KOPT-K1 (cell line): Measurements from ENCODE around the gene TBC1D4.
"Not testable (repeated sequence)": the region's sequence is repeated elsewhere in the genome, so short reads cannot be mapped to it uniquely, and the experiment has no call there.

Experiments
- H3K27ac ChIP-seq: fragments of 200-600 bp; sonication (generic); 2 replicates; pipeline ENCODE4 v1.5.1; 2016; ENCODE audit warnings: antibody characterized with exemption, mild to moderate bottlenecking, low read depth, low read length; ENCODE audit not compliant: poor library complexity, severe bottlenecking
- H3K36me3 ChIP-seq: fragments of 200-600 bp; sonication (generic); 2 replicates; pipeline ENCODE4 v1.5.1; 2017; ENCODE audit warnings: antibody characterized with exemption, mild to moderate bottlenecking, low read length, moderate library complexity; ENCODE audit not compliant: insufficient read depth
- H3K9me3 ChIP-seq: fragments of 200-600 bp; sonication (generic); 2 replicates; pipeline ENCODE4 v1.5.1; 2017; ENCODE audit warnings: antibody characterized with exemption, low read length, mild to moderate bottlenecking; ENCODE audit not compliant: insufficient read depth, poor library complexity, severe bottlenecking

The TBC1D4 gene

GRCh38 chr13:75308222-75308621 is 173.7 kb downstream of the TBC1D4 start:
- no peak overlapping the region for H3K27ac ChIP-seq
- H3K9me3 ChIP-seq: no peaks in the 10 kb centered on the region
- peaks cover 65% of the 10 kb centered on the region for H3K36me3 ChIP-seq

- Histone ChIP-seq H3K9me3 (no peaks in the 10 kb centered on the region), H3K36me3 (peaks cover 65% of the 10 kb centered on the region), H3K27ac (no peak overlapping the region)
These were observed 174.5 kb downstream of the TBC1D4 start for GRCh38 chr13:75307370-75307949.

- H3K36me3 ChIP-seq: peaks cover 65% of the 10 kb centered on the region
- not testable (repeated sequence) for H3K9me3 ChIP-seq, H3K27ac ChIP-seq
These were observed 175.0 kb downstream of the TBC1D4 start for GRCh38 chr13:75306967-75307366.

- Histone ChIP-seq H3K9me3 (no peaks in the 10 kb centered on the region), H3K27ac (no peak overlapping the region), H3K36me3 (peaks cover 54% of the 10 kb centered on the region)
These were observed 176.9 kb downstream of the TBC1D4 start for GRCh38 chr13:75305059-75305458.

- H3K9me3 ChIP-seq: no peaks in the 10 kb centered on the region
- H3K27ac ChIP-seq: no peak overlapping the region
- H3K36me3 ChIP-seq: peaks cover 60% of the 10 kb centered on the region
These were observed 178.7 kb downstream of the TBC1D4 start for GRCh38 chr13:75303263-75303662.

GRCh38 chr13:75302071-75302698 is 179.8 kb downstream of the TBC1D4 start:
- no peak overlapping the region for H3K27ac ChIP-seq
- peaks cover 56% of the 10 kb centered on the region for H3K36me3 ChIP-seq
- no peaks in the 10 kb centered on the region for H3K9me3 ChIP-seq

- Histone ChIP-seq H3K36me3 (peaks cover 40% of the 10 kb centered on the region), H3K9me3 (no peaks in the 10 kb centered on the region), H3K27ac (no peak overlapping the region)
These were observed 181.8 kb downstream of the TBC1D4 start for GRCh38 chr13:75299913-75300862.

GRCh38 chr13:75299246-75299645 is 182.7 kb downstream of the TBC1D4 start:
- H3K27ac ChIP-seq: peak overlapping the region; percentile 2
- no peaks in the 10 kb centered on the region for H3K9me3 ChIP-seq
- H3K36me3 ChIP-seq: peaks cover 31% of the 10 kb centered on the region

GRCh38 chr13:75296641-75297040 is 185.3 kb downstream of the TBC1D4 start:
- H3K27ac ChIP-seq: peak overlapping the region; percentile 63
- H3K9me3 ChIP-seq: no peaks in the 10 kb centered on the region
- peaks cover 21% of the 10 kb centered on the region for H3K36me3 ChIP-seq

GRCh38 chr13:75295201-75295600 is 186.8 kb downstream of the TBC1D4 start:
- H3K9me3 ChIP-seq: no peaks in the 10 kb centered on the region
- H3K27ac ChIP-seq: peak overlapping the region; percentile 63
- H3K36me3 ChIP-seq: peaks cover 29% of the 10 kb centered on the region

- H3K36me3 ChIP-seq: peaks cover 26% of the 10 kb centered on the region
- peak overlapping the region; percentile 63 for H3K27ac ChIP-seq
These were observed 187.9 kb downstream of the TBC1D4 start for GRCh38 chr13:75294110-75294509.

GRCh38 chr13:75285310-75285709 is 196.7 kb downstream of the TBC1D4 start:
- peaks cover 37% of the 10 kb centered on the region for H3K36me3 ChIP-seq
- H3K9me3 ChIP-seq: no peaks in the 10 kb centered on the region
- no peak overlapping the region for H3K27ac ChIP-seq

More at GRCh38 chr13:75294110-75294509, 187.9 kb downstream of the TBC1D4 start:
- H3K9me3 ChIP-seq: no peaks in the 10 kb centered on the region

- Histone ChIP-seq H3K36me3 (no peaks in the 10 kb centered on the region), H3K27ac (no peak overlapping the region), H3K9me3 (peaks cover 4% of the 10 kb centered on the region)
These were observed 202.1 kb downstream of the TBC1D4 start for GRCh38 chr13:75279834-75280369.

- not testable (repeated sequence) for H3K27ac ChIP-seq, H3K36me3 ChIP-seq
- H3K9me3 ChIP-seq: peaks cover 12% of the 10 kb centered on the region
These were observed 208.3 kb downstream of the TBC1D4 start for GRCh38 chr13:75273695-75274094.

- Histone ChIP-seq H3K27ac (no peak overlapping the region), H3K36me3 (no peaks in the 10 kb centered on the region), H3K9me3 (peaks cover 12% of the 10 kb centered on the region)
These were observed 210.1 kb downstream of the TBC1D4 start for GRCh38 chr13:75271846-75272245.
